Measurements from ENCODE around the gene SLC6A18. TPM values are rescaled to one million over a fixed set of nuclear protein-coding genes. Genes with fewer than 3 reads are reported as not detected.
"Not testable (repeated sequence)": the region's sequence is repeated elsewhere in the genome, so short reads cannot be mapped to it uniquely, and the experiment has no call there.

The SLC6A18 gene
- total RNA-seq, 1 donor from 2014 or later = not detected

DNA sequence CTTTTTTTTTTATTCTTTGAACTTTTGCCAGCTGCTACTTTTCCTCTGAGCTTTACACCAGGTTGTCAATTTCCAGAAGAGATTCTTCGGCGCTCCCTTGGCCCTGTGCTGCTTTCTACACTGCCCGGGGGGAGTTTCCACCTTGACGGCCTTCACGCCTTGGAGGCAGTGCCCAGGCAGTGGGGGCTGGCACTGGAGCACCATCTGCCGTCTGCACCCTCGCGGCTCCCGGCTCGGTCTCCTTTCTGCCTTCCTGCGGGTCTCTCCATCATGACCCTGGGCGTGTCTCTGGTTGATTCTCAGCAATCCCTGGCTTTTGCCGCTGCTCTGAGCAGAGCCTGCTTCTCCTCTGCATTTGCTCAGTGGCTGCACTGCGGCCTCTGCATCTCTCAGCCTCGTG lies 2.9 kb downstream of the SLC6A18 start:
- no peak for FAIRE-seq
- no peak for DNase-seq (ENCODE audit: low spot score in 2 of 2)

DNA sequence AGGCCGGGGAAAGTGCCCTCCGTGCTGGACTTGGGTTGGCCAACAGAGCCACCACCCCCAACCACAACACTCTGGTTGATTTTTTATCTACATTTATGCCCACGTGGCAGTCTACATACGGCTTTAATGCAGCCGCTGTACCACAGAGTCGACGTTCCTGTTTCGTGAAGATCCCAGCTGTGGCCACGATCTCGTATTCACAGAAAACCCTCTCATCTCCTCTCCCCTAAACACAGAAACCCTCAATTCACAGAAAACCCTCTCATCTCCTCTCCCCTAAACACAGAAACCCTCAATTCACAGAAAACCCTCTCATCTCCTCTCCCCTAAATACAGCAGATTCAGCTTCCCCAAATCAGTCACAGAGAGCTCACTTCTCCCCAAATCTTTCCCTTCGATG lies 3.8 kb downstream of the SLC6A18 start:
- not testable (repeated sequence) for FAIRE-seq; DNase-seq (ENCODE audit: low spot score in 2 of 2)

DNA sequence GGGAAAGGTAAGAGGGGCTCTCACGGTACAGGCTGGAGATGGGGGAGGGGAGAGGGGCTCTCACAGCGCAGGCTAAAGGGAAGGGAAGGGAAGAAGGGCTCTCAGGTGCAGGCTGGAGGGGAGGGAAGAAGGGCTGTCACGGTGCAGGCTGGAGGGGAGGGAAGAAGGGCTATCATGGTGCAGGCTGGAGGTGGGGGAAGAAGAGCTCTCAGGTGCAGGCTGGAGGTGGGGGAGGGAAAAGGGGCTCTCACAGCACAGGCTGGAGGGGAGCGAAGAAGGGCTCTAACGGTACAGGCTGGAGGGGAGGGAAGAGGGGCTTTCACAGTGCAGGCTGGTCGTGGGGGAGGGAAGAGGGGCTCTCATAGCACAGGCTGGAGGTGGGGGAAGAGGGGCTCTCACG lies 4.6 kb downstream of the SLC6A18 start:
- FAIRE-seq = no peak
- no peak for DNase-seq (ENCODE audit: low spot score in 2 of 2)

GRCh38 chr5:1230551-1230950 lies 5.4 kb downstream of the SLC6A18 start:
- FAIRE-seq = no peak
- DNase-seq (ENCODE audit: low spot score in 2 of 2) = no peak

- DNase-seq (ENCODE audit: low spot score in 2 of 2) = no peak
- FAIRE-seq = no peak
Measured at GRCh38 chr5:1231354-1231905, 6.2 kb downstream of the SLC6A18 start.

- no peak for DNase-seq (ENCODE audit: low spot score in 2 of 2)
Measured at GRCh38 chr5:1232780-1233179, 7.6 kb downstream of the SLC6A18 start.

GRCh38 chr5:1235379-1235778 lies 10.2 kb downstream of the SLC6A18 start:
- no peak for FAIRE-seq
- no peak for DNase-seq (ENCODE audit: low spot score in 2 of 2)

More at GRCh38 chr5:1232780-1233179, 7.6 kb downstream of the SLC6A18 start:
- FAIRE-seq = no peak

- FAIRE-seq (no peak), DNase-seq (ENCODE audit: low spot score in 2 of 2) (no peak)
Measured at GRCh38 chr5:1235838-1236237, 10.7 kb downstream of the SLC6A18 start.

GRCh38 chr5:1239505-1240251 lies 14.5 kb downstream of the SLC6A18 start:
- DNase-seq (ENCODE audit: low spot score in 2 of 2) (no peak), FAIRE-seq (no peak)

GRCh38 chr5:1240496-1241260 lies 15.5 kb downstream of the SLC6A18 start:
- DNase-seq (ENCODE audit: low spot score in 2 of 2) = no peak

GRCh38 chr5:1241509-1242080 lies 16.4 kb downstream of the SLC6A18 start:
- FAIRE-seq (no peak), DNase-seq (ENCODE audit: low spot score in 2 of 2) (no peak)

More at GRCh38 chr5:1240496-1241260, 15.5 kb downstream of the SLC6A18 start:
- FAIRE-seq = no peak

DNA sequence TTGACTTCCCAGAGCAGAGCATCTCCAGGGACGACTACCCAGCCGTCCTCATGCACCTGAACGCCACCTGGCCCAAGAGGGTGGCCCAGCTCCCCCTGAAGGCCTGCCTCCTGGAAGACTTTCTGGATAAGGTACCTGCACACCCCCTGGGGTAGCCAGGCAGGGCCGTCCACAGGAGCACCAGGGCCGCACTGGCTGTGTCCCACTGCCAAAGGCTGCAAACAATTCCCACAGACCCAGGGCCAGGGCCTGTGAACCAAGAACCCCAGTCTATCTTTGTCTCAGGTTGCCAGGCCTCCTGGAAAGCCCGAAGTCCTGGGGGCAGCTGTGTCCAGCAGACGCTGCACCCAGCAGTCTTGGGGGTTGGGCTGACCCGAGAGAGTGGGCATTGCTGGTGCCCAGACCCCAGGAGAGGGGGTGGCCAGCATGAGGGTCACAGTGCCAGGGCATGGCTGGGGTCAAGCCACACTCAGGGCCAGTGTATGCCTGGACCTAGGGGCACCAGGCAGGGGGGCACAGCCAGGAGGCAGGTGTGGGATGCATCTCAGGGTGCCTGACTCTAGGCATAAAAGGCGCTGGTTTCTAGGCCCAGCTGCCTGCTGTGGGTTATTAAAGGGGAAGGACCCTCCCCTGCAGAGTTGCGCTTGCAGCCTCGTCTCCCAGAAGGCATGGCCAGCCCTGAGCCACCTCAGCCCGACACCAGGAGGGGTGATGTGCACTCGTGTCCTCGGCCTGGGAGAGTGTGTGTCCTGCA lies 17.7 kb downstream of the SLC6A18 start:
- DNase-seq (ENCODE audit: low spot score in 2 of 2) = no peak
- FAIRE-seq = no peak

- no peak for FAIRE-seq
Measured at GRCh38 chr5:1243487-1244130, 18.4 kb downstream of the SLC6A18 start.

DNA sequence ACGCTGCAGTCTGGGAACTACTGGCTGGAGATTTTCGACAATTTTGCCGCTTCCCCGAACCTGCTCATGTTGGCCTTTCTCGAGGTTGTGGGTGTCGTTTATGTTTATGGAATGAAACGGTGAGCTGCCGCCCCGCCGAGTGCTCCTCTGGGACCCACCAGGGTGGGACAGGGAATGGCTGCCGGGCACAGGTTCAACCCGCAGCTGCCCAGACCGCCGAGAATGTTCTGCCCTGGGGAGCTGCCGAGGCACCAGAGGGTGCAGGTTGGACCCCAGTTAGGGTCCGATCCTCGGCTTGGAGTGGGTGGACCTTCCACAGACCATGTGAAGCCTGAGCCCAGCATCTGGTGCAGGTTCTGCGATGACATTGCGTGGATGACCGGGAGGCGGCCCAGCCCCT lies 19.1 kb downstream of the SLC6A18 start:
- no peak for DNase-seq (ENCODE audit: low spot score in 2 of 2)
- no peak for FAIRE-seq

More at GRCh38 chr5:1243487-1244130, 18.4 kb downstream of the SLC6A18 start:
- no peak for DNase-seq (ENCODE audit: low spot score in 2 of 2)

- DNase-seq (ENCODE audit: low spot score in 2 of 2) (peak; percentile 50 to 54), FAIRE-seq (no peak)
Measured at GRCh38 chr5:1244976-1245375, 19.8 kb downstream of the SLC6A18 start.

GRCh38 chr5:1245905-1246576 lies 20.9 kb downstream of the SLC6A18 start:
- DNase-seq (ENCODE audit: low spot score in 2 of 2) (peak in 1 of 2 donors; percentile 48), FAIRE-seq (no peak)

GRCh38 chr5:1246711-1247431 lies 21.7 kb downstream of the SLC6A18 start:
- DNase-seq (ENCODE audit: low spot score in 2 of 2) (peak; percentile 50 to 57), FAIRE-seq (no peak)

GRCh38 chr5:1247811-1248210 lies 22.6 kb downstream of the SLC6A18 start:
- DNase-seq (ENCODE audit: low spot score in 2 of 2) = peak in 1 of 2 donors; percentile 40
- FAIRE-seq = no peak

Data from frontal cortex (tissue), 4 donors.